Mononuclear cell (primary cell): ENCODE measurements around the gene MEX3A. TPM values are rescaled to one million over a fixed set of nuclear protein-coding genes. Genes with fewer than 3 reads are reported as not detected.
A peak's percentile ranks its signal among the peaks of the same experiment; 100 is the strongest.
"Not testable (repeated sequence)": the region's sequence is repeated elsewhere in the genome, so short reads cannot be mapped to it uniquely, and the experiment has no call there.

ENCODE experiments used
- H3K27me3 ChIP-seq: 2 replicates; pipeline ENCODE4 v1.6.0; 2011; ENCODE audit warnings: low read length, control low read depth; ENCODE audit not compliant: insufficient read depth
- H3K4me1 ChIP-seq: 2 replicates; pipeline ENCODE4 v1.5.1; 2011; ENCODE audit warnings: mild to moderate bottlenecking, low read length, control low read depth; ENCODE audit not compliant: insufficient read depth
- H3K4me3 ChIP-seq: 2 replicates; pipeline ENCODE4 v1.5.1; 2011; ENCODE audit warnings: mild to moderate bottlenecking, low read length, moderate library complexity
- H3K9me3 ChIP-seq: 2 replicates; pipeline ENCODE4 v1.5.1; 2011; ENCODE audit warnings: low read depth, mild to moderate bottlenecking, control low read depth, low read length
- total RNA-seq: library from RNA; depleted of rRNA; stranded (reverse); fragments of >200 nt; gene quantifications from one replicate; pipeline ENCODE4 v1.2.3, GENCODE V29; 2012

MEX3A gene, protein sequence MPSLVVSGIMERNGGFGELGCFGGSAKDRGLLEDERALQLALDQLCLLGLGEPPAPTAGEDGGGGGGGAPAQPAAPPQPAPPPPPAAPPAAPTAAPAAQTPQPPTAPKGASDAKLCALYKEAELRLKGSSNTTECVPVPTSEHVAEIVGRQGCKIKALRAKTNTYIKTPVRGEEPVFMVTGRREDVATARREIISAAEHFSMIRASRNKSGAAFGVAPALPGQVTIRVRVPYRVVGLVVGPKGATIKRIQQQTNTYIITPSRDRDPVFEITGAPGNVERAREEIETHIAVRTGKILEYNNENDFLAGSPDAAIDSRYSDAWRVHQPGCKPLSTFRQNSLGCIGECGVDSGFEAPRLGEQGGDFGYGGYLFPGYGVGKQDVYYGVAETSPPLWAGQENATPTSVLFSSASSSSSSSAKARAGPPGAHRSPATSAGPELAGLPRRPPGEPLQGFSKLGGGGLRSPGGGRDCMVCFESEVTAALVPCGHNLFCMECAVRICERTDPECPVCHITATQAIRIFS
- not detected for total RNA-seq

DNA sequence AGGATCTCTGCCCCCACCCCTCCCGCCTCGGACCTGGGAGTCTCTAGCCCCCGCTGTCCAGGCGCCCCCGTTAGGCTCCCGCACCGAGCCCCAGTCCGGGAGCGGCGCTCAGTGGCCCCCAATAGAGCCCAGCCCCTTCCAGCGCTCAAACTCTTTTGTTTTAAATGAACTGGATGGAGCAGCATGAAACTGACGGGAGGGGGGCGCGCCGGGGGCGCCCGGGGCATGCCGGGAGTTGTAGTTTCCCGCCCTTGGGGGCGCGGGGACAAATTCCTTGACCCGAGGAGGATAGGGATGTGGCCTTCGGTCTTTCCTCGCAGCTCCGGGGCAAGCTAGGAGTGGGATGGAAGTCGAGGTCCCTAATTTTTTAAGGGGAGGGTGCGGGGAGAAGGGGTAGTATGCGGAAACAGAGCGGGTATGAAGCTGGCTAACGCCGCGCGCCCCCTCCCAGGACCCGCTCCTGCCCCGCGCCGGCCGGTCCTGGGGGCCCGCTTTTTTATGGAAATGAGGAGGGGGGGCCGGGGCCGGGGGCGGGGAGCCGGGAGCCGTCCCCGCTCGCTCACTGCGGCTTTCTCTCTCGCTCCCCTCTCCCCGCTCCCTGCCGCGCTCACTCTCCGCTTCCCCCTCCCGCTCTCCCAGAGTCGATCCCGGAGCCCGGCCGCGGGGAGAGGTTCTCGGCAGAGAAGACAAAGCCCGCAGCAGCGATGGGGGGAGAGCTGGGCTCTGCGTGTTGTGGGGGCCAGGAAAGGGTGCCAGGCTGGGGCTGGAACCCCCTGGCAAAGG lies at the start of gene MEX3A:
TSS of gene MEX3A (minus strand) at position 157 of the 783 bp plus-strand sequence. CDS start 467 bp downstream, outside the sequence.
- Histone ChIP-seq H3K4me3 (peak within 1 kb of the TSS; percentile 53), H3K4me1 (peaks cover 6% of the 10 kb centered on the region), H3K9me3 (no peaks in the 10 kb centered on the region), H3K27me3 (peaks cover 19% of the 10 kb centered on the region)

DNA sequence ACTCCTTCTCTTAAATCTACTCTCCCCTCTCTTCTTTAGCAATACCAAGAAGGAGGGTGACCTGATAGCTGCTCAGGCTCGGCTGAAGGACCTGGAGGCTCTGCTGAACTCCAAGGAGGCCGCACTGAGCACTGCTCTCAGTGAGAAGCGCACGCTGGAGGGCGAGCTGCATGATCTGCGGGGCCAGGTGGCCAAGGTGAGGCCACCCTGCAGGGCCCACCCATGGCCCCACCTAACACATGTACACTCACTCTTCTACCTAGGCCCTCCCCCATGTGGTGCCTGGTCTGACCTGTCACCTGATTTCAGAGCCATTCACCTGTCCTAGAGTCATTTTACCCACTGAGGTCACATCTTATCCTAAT lies 48.3 kb upstream of the MEX3A start:
- Histone ChIP-seq H3K9me3 (no peaks in the 10 kb centered on the region), H3K27me3 (peaks cover 8% of the 10 kb centered on the region), H3K4me1 (peaks cover 48% of the 10 kb centered on the region), H3K4me3 (no peak overlapping the region)

GRCh38 chr1:156129687-156130577 lies 47.7 kb upstream of the MEX3A start:
- peaks cover 54% of the 10 kb centered on the region for H3K4me1 ChIP-seq
- H3K9me3 ChIP-seq, result no peaks in the 10 kb centered on the region
- peaks cover 8% of the 10 kb centered on the region for H3K27me3 ChIP-seq
- H3K4me3 ChIP-seq, result no peak overlapping the region

DNA sequence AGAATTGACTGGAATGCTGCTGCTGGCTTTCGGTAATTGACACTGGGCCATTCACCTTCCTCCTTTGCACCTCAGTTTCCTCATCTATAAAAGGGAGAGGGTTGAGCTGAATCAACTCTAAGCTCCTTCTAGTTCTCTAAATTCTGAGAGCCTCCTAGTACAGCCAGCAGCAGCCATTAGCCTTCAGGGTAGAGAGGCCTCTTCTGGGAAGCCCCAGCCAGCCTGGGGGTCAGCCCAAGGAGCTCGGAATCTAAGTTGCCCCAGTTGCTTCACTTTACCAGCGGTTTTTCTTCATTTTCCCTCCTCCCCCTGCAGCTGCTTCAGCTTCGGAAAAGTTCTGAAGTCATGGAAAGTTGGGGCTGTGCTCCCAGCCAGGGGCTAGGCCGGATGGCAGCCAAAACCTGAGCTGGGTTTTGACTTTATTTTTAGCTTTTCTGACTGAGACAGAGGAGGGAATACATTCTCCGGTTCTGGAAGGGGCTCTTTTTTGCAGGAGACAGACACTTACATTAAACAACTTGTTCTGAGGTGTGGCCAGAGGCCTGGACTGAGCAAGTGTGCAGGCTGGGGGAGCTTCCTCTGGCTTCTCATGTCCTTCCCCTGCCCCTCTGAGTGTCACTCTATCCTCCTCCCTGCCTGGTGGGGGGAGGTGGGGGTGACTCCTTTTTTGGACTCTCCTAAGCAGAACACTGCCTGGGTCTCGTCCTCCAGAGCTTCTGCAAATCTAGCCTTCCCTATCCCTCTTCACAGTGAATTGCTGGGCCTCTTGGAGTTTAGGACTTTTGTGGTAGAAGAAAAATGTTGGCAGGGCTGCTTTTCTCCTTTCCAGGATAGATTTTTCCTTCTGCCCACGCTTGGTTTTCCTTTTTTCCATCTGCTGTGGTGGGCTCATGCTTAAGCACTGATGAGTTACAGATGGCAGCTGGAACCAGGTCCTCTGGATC lies 46.7 kb upstream of the MEX3A start:
- H3K4me3 ChIP-seq, result no peak overlapping the region
- H3K9me3 ChIP-seq, result no peaks in the 10 kb centered on the region
- peaks cover 64% of the 10 kb centered on the region for H3K4me1 ChIP-seq
- peaks cover 8% of the 10 kb centered on the region for H3K27me3 ChIP-seq

DNA sequence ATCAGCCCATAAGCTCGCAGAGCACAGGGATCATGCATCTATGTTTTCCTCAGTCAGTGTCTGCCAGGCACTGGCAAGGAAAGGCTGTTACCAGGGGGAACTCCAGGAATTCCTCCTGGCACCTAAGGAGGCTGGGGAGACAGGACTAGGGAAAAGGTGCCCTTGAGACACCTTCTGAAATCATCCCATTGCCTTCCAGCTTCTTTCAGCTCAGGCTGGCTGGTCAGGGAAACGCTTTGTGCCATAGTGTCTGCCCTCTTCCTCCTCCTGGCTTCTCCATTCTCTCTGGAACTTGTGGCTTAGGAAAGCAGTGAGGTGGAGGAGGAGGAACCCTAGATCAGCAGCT lies 46.0 kb upstream of the MEX3A start:
- no peaks in the 10 kb centered on the region for H3K9me3 ChIP-seq
- H3K27me3 ChIP-seq, result peaks cover 8% of the 10 kb centered on the region
- H3K4me3 ChIP-seq, result no peak overlapping the region
- peaks cover 71% of the 10 kb centered on the region for H3K4me1 ChIP-seq

DNA sequence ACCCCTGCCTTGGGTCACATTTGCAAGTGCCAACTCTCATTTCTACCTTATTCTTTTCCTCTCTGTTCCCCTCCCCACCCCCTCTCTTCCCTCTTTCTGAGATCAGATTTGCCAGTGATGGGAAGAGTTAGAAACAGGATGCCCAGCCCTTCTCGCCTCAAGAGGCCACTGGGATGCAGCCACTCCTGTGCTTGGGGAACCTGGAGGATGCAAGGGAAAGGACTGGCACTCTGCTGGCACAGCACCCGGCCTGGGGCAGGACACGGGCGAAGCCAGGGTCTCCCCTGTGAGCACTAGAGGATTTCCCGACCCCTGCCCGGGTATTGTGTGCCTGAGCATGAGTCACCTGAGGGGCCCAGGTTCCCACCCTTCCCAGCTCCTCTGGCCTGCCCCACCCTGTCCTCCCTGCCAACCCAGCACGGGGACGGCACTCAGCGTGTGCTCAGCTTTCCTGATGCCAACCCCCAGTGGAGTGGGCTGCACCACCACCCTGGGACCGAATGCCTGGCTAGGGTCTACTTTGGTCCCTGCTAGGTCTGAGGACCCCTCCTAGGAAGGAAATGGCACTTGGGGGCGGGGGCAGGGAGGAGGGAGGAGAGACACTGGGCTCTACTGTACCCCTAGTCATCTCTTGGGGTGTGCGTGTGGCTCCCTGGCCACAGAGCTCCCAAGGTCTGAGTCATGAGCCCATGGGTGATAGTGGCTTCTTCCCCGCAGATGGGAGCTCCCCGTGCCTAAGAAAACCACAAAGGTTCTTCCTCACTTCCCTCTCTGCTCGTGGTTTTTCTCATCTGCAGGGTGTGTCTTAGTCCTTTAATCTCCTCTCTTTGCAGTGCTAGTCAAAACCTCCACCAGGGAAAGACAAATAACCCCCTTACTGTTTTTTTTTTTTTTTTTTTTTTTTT lies 44.6 kb upstream of the MEX3A start:
- H3K4me3 ChIP-seq, result no peak overlapping the region
- H3K27me3 ChIP-seq, result peaks cover 16% of the 10 kb centered on the region
- peaks cover 80% of the 10 kb centered on the region for H3K4me1 ChIP-seq
- no peaks in the 10 kb centered on the region for H3K9me3 ChIP-seq

DNA sequence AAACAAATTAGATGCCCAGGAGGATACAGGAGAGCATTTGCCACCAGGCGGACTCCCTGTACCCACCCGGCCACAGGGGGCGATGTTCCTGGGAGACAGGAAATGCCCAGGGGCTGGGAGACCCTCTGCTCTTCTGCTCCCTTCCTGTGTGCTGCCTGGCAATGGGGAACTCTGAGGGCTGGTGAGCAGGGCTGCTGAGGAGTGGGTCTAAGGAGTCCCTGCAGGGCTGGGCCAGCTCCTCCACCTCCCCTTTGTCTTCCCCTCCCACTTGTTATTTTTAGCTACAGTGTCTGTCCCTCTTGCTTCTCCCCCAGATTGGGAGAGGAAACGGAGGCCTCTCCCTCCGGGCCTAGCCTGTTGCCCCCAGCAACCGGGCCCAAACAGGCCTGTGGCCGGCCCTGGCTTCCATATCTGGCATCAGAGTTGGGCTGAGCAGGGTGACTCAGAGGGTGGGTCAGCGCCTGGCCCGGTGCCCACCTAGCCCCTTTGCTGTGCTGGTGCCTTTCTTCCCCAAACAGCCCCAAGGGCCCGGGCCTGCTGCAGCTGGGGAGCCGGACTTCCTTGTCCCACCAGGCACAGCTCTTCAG lies 43.9 kb upstream of the MEX3A start:
- peaks cover 80% of the 10 kb centered on the region for H3K4me1 ChIP-seq
- no peak overlapping the region for H3K4me3 ChIP-seq
- peaks cover 19% of the 10 kb centered on the region for H3K27me3 ChIP-seq
- no peaks in the 10 kb centered on the region for H3K9me3 ChIP-seq

GRCh38 chr1:156125544-156125943 lies 43.3 kb upstream of the MEX3A start:
- H3K9me3 ChIP-seq, result not testable (repeated sequence)
- H3K27me3 ChIP-seq, result peaks cover 19% of the 10 kb centered on the region

GRCh38 chr1:156124557-156125483 lies 42.6 kb upstream of the MEX3A start:
- no peaks in the 10 kb centered on the region for H3K9me3 ChIP-seq
- peaks cover 86% of the 10 kb centered on the region for H3K4me1 ChIP-seq
- H3K27me3 ChIP-seq, result peaks cover 19% of the 10 kb centered on the region
- no peak overlapping the region for H3K4me3 ChIP-seq

More at GRCh38 chr1:156125544-156125943, 43.3 kb upstream of the MEX3A start:
- H3K4me1 ChIP-seq, result peaks cover 84% of the 10 kb centered on the region
- not testable (repeated sequence) for H3K4me3 ChIP-seq

DNA sequence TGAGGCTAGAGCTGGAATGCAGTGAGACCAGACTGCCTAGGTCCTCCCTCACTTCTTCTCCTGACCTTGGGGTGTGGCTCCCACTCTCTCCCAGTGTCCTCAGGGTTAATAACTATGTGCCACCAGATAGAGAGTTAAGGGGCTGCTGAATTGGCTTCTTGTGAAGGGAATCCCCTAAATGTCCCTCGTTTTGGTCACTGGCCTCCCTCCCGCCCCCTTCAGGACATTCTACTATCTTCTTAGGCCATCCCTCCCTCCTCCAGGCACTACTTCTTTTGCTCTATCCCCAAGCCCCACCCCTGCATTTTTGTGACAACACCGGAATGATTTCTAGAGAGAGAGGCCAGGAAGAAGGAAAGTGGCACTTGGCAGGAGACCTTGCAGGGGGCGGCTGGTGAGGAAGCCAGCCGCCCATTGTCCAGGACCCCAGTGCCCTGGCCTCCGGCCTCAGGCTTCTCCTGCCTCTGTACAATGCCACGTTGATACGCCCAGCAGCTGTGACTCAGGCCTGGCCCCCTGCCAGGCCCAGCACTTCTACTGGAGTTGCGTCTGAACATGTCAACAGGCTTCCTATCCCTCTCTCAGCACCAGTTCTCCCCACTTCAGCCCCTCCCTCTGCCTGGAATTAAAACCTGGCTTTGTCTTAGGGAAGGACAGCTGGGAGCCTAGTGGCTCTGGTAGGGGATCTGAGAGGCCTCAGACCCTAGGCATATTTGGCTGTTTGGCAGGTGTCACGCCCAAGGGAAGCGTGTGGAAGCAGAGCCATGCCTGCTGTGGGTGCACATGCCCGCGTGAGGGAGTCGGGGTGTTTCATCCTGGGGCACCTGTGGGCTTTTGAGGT lies 41.3 kb upstream of the MEX3A start:
- Histone ChIP-seq H3K27me3 (peaks cover 14% of the 10 kb centered on the region), H3K4me3 (no peak overlapping the region), H3K4me1 (peaks cover 80% of the 10 kb centered on the region), H3K9me3 (no peaks in the 10 kb centered on the region)

DNA sequence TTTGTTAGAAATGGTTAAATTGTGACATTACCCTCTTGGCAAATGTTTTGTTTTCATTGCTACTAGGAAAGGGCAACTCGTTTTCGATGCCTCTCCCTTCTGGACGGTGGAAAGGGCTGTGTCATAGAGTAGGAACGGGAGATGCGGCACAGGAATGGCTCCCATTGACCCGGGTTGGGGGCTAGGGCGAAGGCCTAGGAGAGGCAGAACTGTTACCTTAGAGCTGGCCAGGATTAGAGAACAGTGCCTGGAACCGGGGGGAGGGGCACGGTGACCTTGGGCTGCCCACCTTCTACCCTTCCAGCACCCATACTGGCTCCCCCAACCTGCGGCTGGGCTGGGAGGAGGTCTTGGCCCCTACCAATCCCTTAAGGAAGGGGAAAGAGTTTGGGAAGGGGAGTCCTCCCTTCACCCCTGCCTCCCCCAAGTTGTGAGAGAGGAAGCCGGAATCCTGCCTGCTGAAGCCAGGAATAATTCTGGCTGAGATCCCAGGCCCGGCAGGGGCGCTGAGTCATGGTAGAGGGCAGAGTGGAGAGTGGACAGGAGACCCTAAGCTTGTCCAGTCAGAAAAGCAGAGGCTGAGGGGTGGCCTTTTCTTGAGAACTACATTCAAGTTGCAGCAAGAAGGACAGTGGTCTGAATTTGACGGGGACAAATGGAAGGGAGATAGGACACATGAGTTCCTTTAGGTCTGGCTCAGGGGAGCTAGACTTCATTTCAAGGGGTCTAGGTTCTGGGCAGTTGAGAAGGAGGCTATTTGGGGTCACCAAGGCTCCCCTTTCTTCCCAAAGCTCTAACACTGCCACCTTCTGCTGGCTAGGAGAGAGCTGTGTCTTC lies 40.5 kb upstream of the MEX3A start:
- no peak overlapping the region for H3K4me3 ChIP-seq

More for the DNA sequence above, 40.5 kb upstream of the MEX3A start:
- Histone ChIP-seq H3K9me3 (no peaks in the 10 kb centered on the region), H3K27me3 (peaks cover 22% of the 10 kb centered on the region), H3K4me1 (peaks cover 72% of the 10 kb centered on the region)
